OCI-LY1 (cell line): ENCODE results near the gene SLC39A11.

Experiments
- H2AFZ ChIP-seq: fragments of 200-600 bp; sonication (generic), shearing (Covaris generic); 2 replicates; pipeline ENCODE4 v1.6.0; 2014; ENCODE audit warnings: antibody characterized with exemption, mild to moderate bottlenecking, low read length
- H3F3A ChIP-seq: fragments of 200-600 bp; sonication (generic), shearing (Covaris generic); 2 replicates; pipeline ENCODE4 v1.6.0; 2014; ENCODE audit warnings: mild to moderate bottlenecking, antibody characterized with exemption, low read length, moderate library complexity; ENCODE audit not compliant: insufficient read depth
- H3K27ac ChIP-seq: fragments of 200-600 bp; sonication (generic); 2 replicates; pipeline ENCODE4 v1.5.1; 2014; ENCODE audit warnings: low read length, mixed run types, mild to moderate bottlenecking, low read depth; ENCODE audit not compliant: poor library complexity, severe bottlenecking
- H3K27me3 ChIP-seq: fragments of 200-600 bp; sonication (generic); 2 replicates; pipeline ENCODE4 v1.6.0; 2014; ENCODE audit warnings: antibody characterized with exemption, mild to moderate bottlenecking, low read length, moderate library complexity; ENCODE audit not compliant: insufficient read depth
- H3K36me3 ChIP-seq: fragments of 200-600 bp; sonication (generic); 2 replicates; pipeline ENCODE4 v1.6.1; 2014; ENCODE audit warnings: mild to moderate bottlenecking, antibody characterized with exemption, low read length, moderate library complexity, mixed read lengths; ENCODE audit not compliant: insufficient read depth
- H3K4me1 ChIP-seq: fragments of 200-600 bp; sonication (generic); 2 replicates; pipeline ENCODE4 v1.5.1; 2014; ENCODE audit warnings: mild to moderate bottlenecking, low read length, moderate library complexity; ENCODE audit not compliant: insufficient read depth, severe bottlenecking
- H3K4me2 ChIP-seq: fragments of 200-600 bp; sonication (generic), shearing (Covaris generic); 2 replicates; pipeline ENCODE4 v1.6.1; 2014; ENCODE audit warnings: low read length
- H3K4me3 ChIP-seq: fragments of 200-600 bp; sonication (generic); 2 replicates; pipeline ENCODE4 v1.5.1; 2014; ENCODE audit warnings: low read length, low read depth, mild to moderate bottlenecking, mixed read lengths; ENCODE audit not compliant: poor library complexity, severe bottlenecking
- H3K79me2 ChIP-seq: fragments of 200-600 bp; shearing (Covaris generic); 2 replicates; pipeline ENCODE4 v1.6.1; 2016; ENCODE audit warnings: mixed run types, low read length, mixed read lengths; ENCODE audit not compliant: insufficient read depth
- H3K9ac ChIP-seq: fragments of 200-600 bp; sonication (generic), shearing (Covaris generic); 2 replicates; pipeline ENCODE4 v1.6.1; 2014; ENCODE audit warnings: mild to moderate bottlenecking, low read length, mixed read lengths
- H3K9me2 ChIP-seq: fragments of 200-600 bp; sonication (generic), shearing (Covaris generic); 2 replicates; pipeline ENCODE4 v1.6.1; 2014; ENCODE audit warnings: low read depth, mild to moderate bottlenecking, low read length, mixed read lengths
- H3K9me3 ChIP-seq: fragments of 200-600 bp; shearing (Covaris generic); 2 replicates; pipeline ENCODE4 v1.6.1; 2014; ENCODE audit warnings: low read length, mixed read lengths
- H4K20me1 ChIP-seq: fragments of 200-600 bp; sonication (generic), shearing (Covaris generic); 2 replicates; pipeline ENCODE4 v1.6.0; 2016; ENCODE audit warnings: mild to moderate bottlenecking, low read length; ENCODE audit not compliant: insufficient read depth
- CTCF ChIP-seq: fragments of 200-600 bp; sonication (generic), shearing (Covaris generic); IDR thresholded peaks from 2 replicates; pipeline ENCODE4 v1.5.1; 2017; ENCODE audit warnings: mild to moderate bottlenecking, antibody characterized with exemption, low read length, moderate library complexity, mixed read lengths
- EZH2 ChIP-seq: fragments of 200-600 bp; sonication (generic), shearing (Covaris generic); IDR thresholded peaks from 2 replicates; pipeline ENCODE4 v1.8.0; 2017; ENCODE audit warnings: borderline replicate concordance, mixed run types, mild to moderate bottlenecking, antibody characterized with exemption, low read length, moderate library complexity, mixed read lengths

SLC39A11 gene

GRCh38 chr17:72605543-72605942 lies 486.9 kb downstream of the SLC39A11 start:
- Histone ChIP-seq H3K9ac (no peak overlapping the region), H3K79me2 (no peaks in the 10 kb centered on the region), H3K9me2 (no peaks in the 10 kb centered on the region), H4K20me1 (no peaks in the 10 kb centered on the region), H3K9me3 (peaks cover 7% of the 10 kb centered on the region; the same call in 1 of the 2 replicates), H3K27me3 (peaks cover 3% of the 10 kb centered on the region; the same call in 1 of the 2 replicates), H3K4me3 (no peak overlapping the region), H3K4me1 (no peaks in the 10 kb centered on the region), H2AFZ (no peak overlapping the region), H3K4me2 (no peak overlapping the region), H3K36me3 (no peaks in the 10 kb centered on the region), H3K27ac (no peak overlapping the region), H3F3A (no peaks in the 10 kb centered on the region)
- TF ChIP-seq EZH2, result no peak
- no peak for TF ChIP-seq CTCF

- H3K9me3 ChIP-seq, result peaks cover 7% of the 10 kb centered on the region; the same call in 1 of the 2 replicates
- H3K27ac ChIP-seq, result no peak overlapping the region
- H3K9me2 ChIP-seq, result no peaks in the 10 kb centered on the region
- peaks cover 3% of the 10 kb centered on the region; the same call in 1 of the 2 replicates for H3K27me3 ChIP-seq
- H3K4me1 ChIP-seq, result no peaks in the 10 kb centered on the region
- H3K79me2 ChIP-seq, result no peaks in the 10 kb centered on the region
- no peak overlapping the region for H3K9ac ChIP-seq
- H3F3A ChIP-seq, result no peaks in the 10 kb centered on the region
- no peak for TF ChIP-seq CTCF
- TF ChIP-seq EZH2, result no peak
- H3K4me2 ChIP-seq, result no peak overlapping the region
- H3K4me3 ChIP-seq, result no peak overlapping the region
- no peak overlapping the region for H2AFZ ChIP-seq
- H4K20me1 ChIP-seq, result no peaks in the 10 kb centered on the region
- no peaks in the 10 kb centered on the region for H3K36me3 ChIP-seq
Measured at GRCh38 chr17:72604518-72604917, 488.0 kb downstream of the SLC39A11 start.

- Histone ChIP-seq H3K9ac (no peak overlapping the region), H3F3A (no peaks in the 10 kb centered on the region), H4K20me1 (no peaks in the 10 kb centered on the region), H3K27me3 (peaks cover 3% of the 10 kb centered on the region; the same call in 1 of the 2 replicates), H2AFZ (no peak overlapping the region), H3K4me2 (no peak overlapping the region), H3K9me3 (peaks cover 7% of the 10 kb centered on the region; the same call in 1 of the 2 replicates), H3K27ac (no peak overlapping the region), H3K9me2 (no peaks in the 10 kb centered on the region), H3K4me3 (no peak overlapping the region), H3K36me3 (no peaks in the 10 kb centered on the region), H3K4me1 (no peaks in the 10 kb centered on the region), H3K79me2 (no peaks in the 10 kb centered on the region)
- TF ChIP-seq EZH2 (no peak), CTCF (no peak)
Measured at GRCh38 chr17:72603420-72604242, 488.9 kb downstream of the SLC39A11 start.
